Activated CD8-positive, alpha-beta T cell treated with anti-CD3 and anti-CD28 coated beads for 36 hours (primary cell): ENCODE results near the gene CRYBG3. TPM values are rescaled to one million over a fixed set of nuclear protein-coding genes. Genes with fewer than 3 reads are reported as not detected.
A peak's percentile ranks its signal among the peaks of the same experiment; 100 is the strongest.

Source experiments
- ATAC-seq: fragments of 200-7000 bp; cut with Tn5 transposase; one replicate; pipeline ENCODE4 v1.10.0; 2021; ENCODE audit warnings: mild to moderate bottlenecking, moderate library complexity
- CTCF ChIA-PET: fragments of 350-600 bp; sonication (Branson Sonifier 250); formaldehyde crosslinking; loops from one replicate; lab custom pipeline; 2021; ENCODE audit warnings: antibody characterized with exemption; lab: Charles Lee
- POLR2A ChIA-PET: fragments of 350-600 bp; sonication (Branson Sonifier 250); formaldehyde crosslinking; loops from one replicate; lab custom pipeline; 2021; ENCODE audit warnings: antibody characterized with exemption; lab: Charles Lee
- DNase-seq: peaks from one replicate; pipeline ENCODE4 v3.0.0-alpha.2; 2020
- H3K27ac Mint-ChIP-seq: one replicate; pipeline ENCODE4 v1.8.0; 2021; ENCODE audit warnings: mild to moderate bottlenecking, mixed read lengths
- H3K27me3 Mint-ChIP-seq: one replicate; pipeline ENCODE4 v1.8.0; 2021; ENCODE audit warnings: mixed read lengths
- H3K36me3 Mint-ChIP-seq: one replicate; pipeline ENCODE4 v1.8.0; 2021; ENCODE audit warnings: low read depth, mixed read lengths
- H3K4me1 Mint-ChIP-seq: one replicate; pipeline ENCODE4 v1.8.0; 2021; ENCODE audit warnings: low read depth, mixed read lengths
- H3K4me3 Mint-ChIP-seq: one replicate; pipeline ENCODE4 v1.8.0; 2021; ENCODE audit warnings: mild to moderate bottlenecking, moderate library complexity, mixed read lengths
- H3K9me3 Mint-ChIP-seq: one replicate; pipeline ENCODE4 v1.8.0; 2021; ENCODE audit warnings: mixed read lengths
- CTCF ChIP-seq: fragments of 200-600 bp; IDR thresholded peaks from one replicate; pipeline ENCODE4 v1.8.0; 2022; ENCODE audit warnings: antibody characterized with exemption, mild to moderate bottlenecking
- intact Hi-C: fragments of 100-400 bp; cut with micrococcal nuclease; formaldehyde crosslinking; loops from one replicate; pipeline ENCODE4 v1.10.0; 2022
- total RNA-seq, 2 experiments: library from RNA; stranded (reverse); gene quantifications; one replicate each; pipeline ENCODE4 v1.2.3, GENCODE V29; 2021

The CRYBG3 gene
- total RNA-seq, 2 experiments from 2014 or later: 4.3 to 4.9 TPM

- no peak for TF ChIP-seq CTCF
- H3K4me3 Mint-ChIP-seq: no peak overlapping the region
- peaks cover 10% of the 10 kb centered on the region for H3K36me3 Mint-ChIP-seq
- peaks cover 13% of the 10 kb centered on the region for H3K4me1 Mint-ChIP-seq
- intact Hi-C loops: no loop called here
- DNase-seq: no peak
- no peaks in the 10 kb centered on the region for H3K9me3 Mint-ChIP-seq
- ChIA-PET CTCF (interaction anchor here (1.4 kb wide), 1 partner anchor 13 kb away, joined by 3 read pairs; no protein-coding TSS in a partner anchor), POLR2A (interaction anchor here (1.4 kb wide), 1 partner anchor 32 kb away, joined by 4 read pairs; no protein-coding TSS in a partner anchor)
- no peak for ATAC-seq
- no peaks in the 10 kb centered on the region for H3K27me3 Mint-ChIP-seq
- H3K27ac Mint-ChIP-seq: no peak overlapping the region
Observed at GRCh38 chr3:97937205-97937604, 115.4 kb downstream of the CRYBG3 start.

GRCh38 chr3:97938444-97938843 is 116.6 kb downstream of the CRYBG3 start:
- DNase-seq (no peak), ATAC-seq (peak; percentile 20)
- H3K27me3 Mint-ChIP-seq: no peaks in the 10 kb centered on the region
- H3K4me3 Mint-ChIP-seq: no peak overlapping the region
- CTCF ChIA-PET: interaction anchor here (1.4 kb wide), 1 partner anchor 33 kb away, joined by 3 read pairs; no protein-coding TSS in a partner anchor
- TF ChIP-seq CTCF: no peak
- intact Hi-C loops: no loop called here
- no peak overlapping the region for H3K27ac Mint-ChIP-seq
- H3K9me3 Mint-ChIP-seq: no peaks in the 10 kb centered on the region
- peaks cover 17% of the 10 kb centered on the region for H3K4me1 Mint-ChIP-seq
- peaks cover 15% of the 10 kb centered on the region for H3K36me3 Mint-ChIP-seq
- POLR2A ChIA-PET: interaction anchor here (1.4 kb wide), 1 partner anchor 31 kb away, joined by 4 read pairs; no protein-coding TSS in a partner anchor

- no peak for TF ChIP-seq CTCF
- Mint-ChIP-seq H3K4me3 (no peak overlapping the region), H3K4me1 (peaks cover 17% of the 10 kb centered on the region), H3K36me3 (peaks cover 23% of the 10 kb centered on the region), H3K9me3 (no peaks in the 10 kb centered on the region), H3K27me3 (no peaks in the 10 kb centered on the region), H3K27ac (no peak overlapping the region)
- DNase-seq (no peak), ATAC-seq (no peak)
- intact Hi-C loops: no loop called here
- ChIA-PET POLR2A (no interaction called here), CTCF (interaction anchor here (0.7 to 1.7 kb wide), 3 partner anchors 26 to 83 kb away, joined by 3 to 4 read pairs (median 3); no protein-coding TSS in a partner anchor)
Observed at GRCh38 chr3:97939401-97939800, 117.6 kb downstream of the CRYBG3 start.

GRCh38 chr3:97940034-97940433 is 118.2 kb downstream of the CRYBG3 start:
- Mint-ChIP-seq H3K36me3 (peaks cover 25% of the 10 kb centered on the region), H3K9me3 (no peaks in the 10 kb centered on the region), H3K27me3 (no peaks in the 10 kb centered on the region), H3K4me3 (no peak overlapping the region), H3K27ac (no peak overlapping the region), H3K4me1 (peaks cover 14% of the 10 kb centered on the region)
- no peak for TF ChIP-seq CTCF
- ATAC-seq (no peak), DNase-seq (no peak)
- ChIA-PET POLR2A (no interaction called here), CTCF (interaction anchor here (0.9 to 1.7 kb wide), 3 partner anchors 11 to 152 kb away, joined by 4 to 5 read pairs (median 4); no protein-coding TSS in a partner anchor)
- intact Hi-C loops: no loop called here

- Mint-ChIP-seq H3K9me3 (no peaks in the 10 kb centered on the region), H3K4me1 (peaks cover 6% of the 10 kb centered on the region), H3K4me3 (no peak overlapping the region), H3K36me3 (peaks cover 29% of the 10 kb centered on the region), H3K27ac (peak overlapping the region; percentile 46), H3K27me3 (no peaks in the 10 kb centered on the region)
- ATAC-seq (peak; percentile 42), DNase-seq (no peak)
- intact Hi-C loops: no loop called here
- ChIA-PET CTCF (interaction anchor here (0.9 to 2.3 kb wide), 4 partner anchors 70 to 130 kb away, joined by 3 to 10 read pairs (median 4); no protein-coding TSS in a partner anchor), POLR2A (interaction anchor here (1.0 to 1.7 kb wide), 2 partner anchors 9 to 120 kb away, joined by 4 read pairs; no protein-coding TSS in a partner anchor)
- TF ChIP-seq CTCF: no peak
Observed at GRCh38 chr3:97942801-97943546, 121.2 kb downstream of the CRYBG3 start.
